GM12864 (cell line): Measurements from ENCODE around the gene CDK15.
A peak's percentile ranks its signal among the peaks of the same experiment; 100 is the strongest.

ENCODE experiments used
- DNase-seq: peaks from one replicate; pipeline ENCODE4 v3.0.0-alpha.2; 2011; ENCODE audit warnings: low read depth
- H3K4me3 ChIP-seq: 2 replicates; pipeline ENCODE4 v1.5.1; 2011; ENCODE audit warnings: mild to moderate bottlenecking, low read depth, low read length, control low read depth
- TF ChIP-seq, protein P1 (sequence below): IDR thresholded peaks from 2 replicates; pipeline ENCODE4 v1.5.1; 2011; ENCODE audit warnings: low read depth, mild to moderate bottlenecking, moderate library complexity, low read length, control low read depth, inconsistent platforms; ENCODE audit errors: missing control alignments

Gene CDK15

DNA sequence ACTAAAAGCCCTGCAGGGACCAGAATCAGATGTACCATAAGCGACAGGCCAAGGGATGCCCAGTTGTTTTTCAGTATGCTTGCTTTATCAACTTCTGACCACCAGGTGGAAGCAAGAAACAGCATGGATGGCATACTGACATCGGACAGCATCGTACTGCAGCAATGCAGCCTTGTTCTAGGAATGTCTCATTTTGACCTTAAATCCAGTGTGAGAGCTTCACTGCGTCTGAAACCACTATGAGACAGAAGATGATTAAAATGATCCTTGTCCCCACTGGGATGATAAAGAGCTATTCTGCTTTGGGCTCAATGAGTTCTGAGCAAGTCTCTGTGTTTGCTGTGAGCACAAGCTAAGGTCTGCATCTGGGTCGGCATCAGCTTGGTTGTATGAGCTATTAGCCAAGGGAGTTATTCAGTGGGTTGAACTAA lies 54.3 kb downstream of the CDK15 start:
- peak; percentile 38 for DNase-seq
- TF ChIP-seq, protein P1, sequence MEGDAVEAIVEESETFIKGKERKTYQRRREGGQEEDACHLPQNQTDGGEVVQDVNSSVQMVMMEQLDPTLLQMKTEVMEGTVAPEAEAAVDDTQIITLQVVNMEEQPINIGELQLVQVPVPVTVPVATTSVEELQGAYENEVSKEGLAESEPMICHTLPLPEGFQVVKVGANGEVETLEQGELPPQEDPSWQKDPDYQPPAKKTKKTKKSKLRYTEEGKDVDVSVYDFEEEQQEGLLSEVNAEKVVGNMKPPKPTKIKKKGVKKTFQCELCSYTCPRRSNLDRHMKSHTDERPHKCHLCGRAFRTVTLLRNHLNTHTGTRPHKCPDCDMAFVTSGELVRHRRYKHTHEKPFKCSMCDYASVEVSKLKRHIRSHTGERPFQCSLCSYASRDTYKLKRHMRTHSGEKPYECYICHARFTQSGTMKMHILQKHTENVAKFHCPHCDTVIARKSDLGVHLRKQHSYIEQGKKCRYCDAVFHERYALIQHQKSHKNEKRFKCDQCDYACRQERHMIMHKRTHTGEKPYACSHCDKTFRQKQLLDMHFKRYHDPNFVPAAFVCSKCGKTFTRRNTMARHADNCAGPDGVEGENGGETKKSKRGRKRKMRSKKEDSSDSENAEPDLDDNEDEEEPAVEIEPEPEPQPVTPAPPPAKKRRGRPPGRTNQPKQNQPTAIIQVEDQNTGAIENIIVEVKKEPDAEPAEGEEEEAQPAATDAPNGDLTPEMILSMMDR: peak; percentile 86
- H3K4me3 ChIP-seq: no peak overlapping the region

- DNase-seq: no peak
- H3K4me3 ChIP-seq: no peak overlapping the region
- TF ChIP-seq, protein P1: no peak
Observed at GRCh38 chr2:201862843-201863242, 56.5 kb downstream of the CDK15 start.

GRCh38 chr2:201866643-201867473 lies 60.5 kb downstream of the CDK15 start:
- H3K4me3 ChIP-seq: no peak overlapping the region
- TF ChIP-seq, protein P1: no peak
- DNase-seq: no peak

DNA sequence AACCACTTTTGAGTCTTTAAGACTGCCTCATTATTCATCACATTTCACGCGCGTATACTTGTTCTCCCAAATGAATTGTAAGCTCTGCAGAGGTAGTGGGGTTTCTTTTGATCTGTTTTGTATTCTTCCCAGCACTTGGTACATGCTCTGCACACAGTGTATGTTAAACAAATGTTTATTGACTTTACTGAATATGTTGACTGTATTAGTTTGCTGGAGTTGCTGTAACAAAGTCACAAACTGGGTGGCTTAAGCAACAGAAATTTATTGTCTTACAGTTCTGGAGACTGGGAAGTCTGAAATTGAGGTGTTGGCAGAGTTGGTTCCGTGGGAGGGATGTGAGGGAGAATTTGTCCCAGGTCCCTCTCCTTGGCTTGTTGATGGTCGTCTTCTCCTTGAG lies 65.1 kb downstream of the CDK15 start:
- DNase-seq: no peak
- TF ChIP-seq, protein P1: no peak
- H3K4me3 ChIP-seq: no peak overlapping the region

DNA sequence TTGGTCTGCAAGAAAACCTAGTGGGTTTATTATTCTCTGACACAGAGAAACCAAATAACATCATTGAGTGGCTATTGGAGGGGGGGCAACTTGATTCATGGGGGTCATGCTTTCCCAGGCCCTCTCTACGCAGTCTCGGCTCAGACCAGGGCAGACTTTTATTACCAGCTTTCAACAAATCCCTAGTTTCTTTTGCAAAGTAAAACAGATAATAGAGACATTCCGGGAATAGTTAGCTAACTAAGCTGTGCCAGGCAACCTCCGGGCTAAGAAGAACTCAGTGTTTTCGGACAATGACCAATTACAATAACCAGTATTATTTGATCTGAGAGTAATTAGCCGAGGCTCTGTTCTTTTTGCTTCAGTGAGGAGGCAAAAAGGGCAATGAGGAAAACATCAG lies 66.3 kb downstream of the CDK15 start:
- no peak for DNase-seq
- no peak overlapping the region for H3K4me3 ChIP-seq
- TF ChIP-seq, protein P1: no peak

GRCh38 chr2:201879996-201880395 lies 73.7 kb downstream of the CDK15 start:
- no peak overlapping the region for H3K4me3 ChIP-seq
- no peak for DNase-seq
- TF ChIP-seq, protein P1: no peak

- TF ChIP-seq, protein P1: no peak
- no peak overlapping the region for H3K4me3 ChIP-seq
Observed at GRCh38 chr2:201880579-201880978, 74.2 kb downstream of the CDK15 start.

More at GRCh38 chr2:201880579-201880978, 74.2 kb downstream of the CDK15 start:
- DNase-seq: no peak
